ENCODE measurements around the gene NDUFB10. TPM values are rescaled to one million over a fixed set of nuclear protein-coding genes. Genes with fewer than 3 reads are reported as not detected.
A peak's percentile ranks its signal among the peaks of the same experiment; 100 is the strongest.

The NDUFB10 gene
- total RNA-seq, 2 donors from 2014 or later: 57.7 to 58.1 TPM

GRCh38 chr16:2003827-2004641 is 44.7 kb downstream of the NDUFB10 start:
- H3K36me3 Mint-ChIP-seq (ENCODE audit: low read depth): no peaks in the 10 kb centered on the region
- peak; percentile 98 for ATAC-seq

GRCh38 chr16:2004795-2005517 is 45.6 kb downstream of the NDUFB10 start:
- H3K36me3 Mint-ChIP-seq (ENCODE audit: low read depth): no peaks in the 10 kb centered on the region

More at GRCh38 chr16:2003827-2004641, 44.7 kb downstream of the NDUFB10 start:
- Mint-ChIP-seq H3K4me3 (no peak overlapping the region), H3K27me3 (no peaks in the 10 kb centered on the region), H3K27ac (no peak overlapping the region), H3K4me1 (peaks cover 22% of the 10 kb centered on the region)
- DNase-seq: peak; percentile 75 to 89 (median 78)
- no peaks in the 10 kb centered on the region for H3K9me3 ChIP-seq (ENCODE audit: control insufficient read depth, low read length, poor library complexity, severe bottlenecking)

GRCh38 chr16:2005646-2006045 is 46.3 kb downstream of the NDUFB10 start:
- Mint-ChIP-seq H3K27ac (no peak overlapping the region), H3K36me3 (ENCODE audit: low read depth) (no peaks in the 10 kb centered on the region), H3K4me3 (no peak overlapping the region), H3K27me3 (no peaks in the 10 kb centered on the region), H3K4me1 (peaks cover 25% of the 10 kb centered on the region)
- no peak for DNase-seq
- no peak for ATAC-seq
- H3K9me3 ChIP-seq (ENCODE audit: control insufficient read depth, low read length, poor library complexity, severe bottlenecking): no peaks in the 10 kb centered on the region

More at GRCh38 chr16:2004795-2005517, 45.6 kb downstream of the NDUFB10 start:
- H3K9me3 ChIP-seq (ENCODE audit: control insufficient read depth, low read length, poor library complexity, severe bottlenecking): no peaks in the 10 kb centered on the region
- ATAC-seq (no peak), DNase-seq (no peak)
- Mint-ChIP-seq H3K27me3 (no peaks in the 10 kb centered on the region), H3K4me3 (peak overlapping the region; percentile 55), H3K4me1 (peaks cover 22% of the 10 kb centered on the region), H3K27ac (no peak overlapping the region)

GRCh38 chr16:2006317-2006716 is 47.0 kb downstream of the NDUFB10 start:
- Mint-ChIP-seq H3K4me1 (peaks cover 25% of the 10 kb centered on the region), H3K36me3 (ENCODE audit: low read depth) (no peaks in the 10 kb centered on the region), H3K27ac (peak overlapping the region; percentile 83), H3K27me3 (no peaks in the 10 kb centered on the region), H3K4me3 (peak overlapping the region; percentile 67)
- H3K9me3 ChIP-seq (ENCODE audit: control insufficient read depth, low read length, poor library complexity, severe bottlenecking): no peaks in the 10 kb centered on the region
- ATAC-seq (no peak), DNase-seq (no peak)

- H3K27ac Mint-ChIP-seq: peak overlapping the region; percentile 83
- no peak for ATAC-seq
- H3K9me3 ChIP-seq (ENCODE audit: control insufficient read depth, low read length, poor library complexity, severe bottlenecking): no peaks in the 10 kb centered on the region
- no peak for DNase-seq
- no peaks in the 10 kb centered on the region for H3K27me3 Mint-ChIP-seq
- peaks cover 25% of the 10 kb centered on the region for H3K4me1 Mint-ChIP-seq
- no peaks in the 10 kb centered on the region for H3K36me3 Mint-ChIP-seq (ENCODE audit: low read depth)
- peak overlapping the region; percentile 88 for H3K4me3 Mint-ChIP-seq
Observed at GRCh38 chr16:2007081-2007836, 47.9 kb downstream of the NDUFB10 start.

GRCh38 chr16:2008009-2008526 is 48.7 kb downstream of the NDUFB10 start:
- DNase-seq (no peak), ATAC-seq (no peak)
- peaks cover 25% of the 10 kb centered on the region for H3K4me1 Mint-ChIP-seq
- H3K9me3 ChIP-seq (ENCODE audit: control insufficient read depth, low read length, poor library complexity, severe bottlenecking): no peaks in the 10 kb centered on the region
- no peaks in the 10 kb centered on the region for H3K36me3 Mint-ChIP-seq (ENCODE audit: low read depth)
- peak overlapping the region; percentile 88 for H3K4me3 Mint-ChIP-seq
- H3K27me3 Mint-ChIP-seq: no peaks in the 10 kb centered on the region
- peak overlapping the region; percentile 83 for H3K27ac Mint-ChIP-seq

- Mint-ChIP-seq H3K27me3 (no peaks in the 10 kb centered on the region), H3K4me1 (peaks cover 25% of the 10 kb centered on the region), H3K36me3 (ENCODE audit: low read depth) (no peaks in the 10 kb centered on the region), H3K4me3 (peak overlapping the region; percentile 88), H3K27ac (peak overlapping the region; percentile 83)
- ATAC-seq (no peak), DNase-seq (no peak)
- no peaks in the 10 kb centered on the region for H3K9me3 ChIP-seq (ENCODE audit: control insufficient read depth, low read length, poor library complexity, severe bottlenecking)
Observed at GRCh38 chr16:2008631-2009163, 49.4 kb downstream of the NDUFB10 start.

- H3K27me3 Mint-ChIP-seq: no peaks in the 10 kb centered on the region
- peak; percentile 54 for ATAC-seq
- H3K4me1 Mint-ChIP-seq: peaks cover 25% of the 10 kb centered on the region
- DNase-seq: no peak
- no peaks in the 10 kb centered on the region for H3K9me3 ChIP-seq (ENCODE audit: control insufficient read depth, low read length, poor library complexity, severe bottlenecking)
- peak overlapping the region; percentile 88 for H3K4me3 Mint-ChIP-seq
- peak overlapping the region; percentile 83 for H3K27ac Mint-ChIP-seq
- H3K36me3 Mint-ChIP-seq (ENCODE audit: low read depth): no peaks in the 10 kb centered on the region
Observed at GRCh38 chr16:2009164-2009711, 49.9 kb downstream of the NDUFB10 start.

- ATAC-seq (peak; percentile 96), DNase-seq (peak; percentile 72 to 79 (median 72))
- H3K4me3 Mint-ChIP-seq: peak within 1 kb of the TSS; percentile 88
- H3K27me3 Mint-ChIP-seq: no peaks in the 10 kb centered on the region
- peaks cover 23% of the 10 kb centered on the region for H3K4me1 Mint-ChIP-seq
- H3K27ac Mint-ChIP-seq: peak within 1 kb of the TSS; percentile 91
- H3K9me3 ChIP-seq (ENCODE audit: control insufficient read depth, low read length, poor library complexity, severe bottlenecking): no peaks in the 10 kb centered on the region
- H3K36me3 Mint-ChIP-seq (ENCODE audit: low read depth): no peaks in the 10 kb centered on the region
Observed at GRCh38 chr16:2009791-2010510, 50.6 kb downstream of the NDUFB10 start, which contains the start of gene ZNF598. TSS of gene ZNF598 (minus strand) at chr16:2009821.

Data from T-helper 17 cell (primary cell).